Epithelial cell of proximal tubule (primary cell): Measurements from ENCODE around the gene FAM83C. TPM values are rescaled to one million over a fixed set of nuclear protein-coding genes. Genes with fewer than 3 reads are reported as not detected.

Experiments used
- DNase-seq: peaks from one replicate; pipeline ENCODE4 v3.0.0-alpha.2; 2011; ENCODE audit warnings: low read depth
- H3K4me3 ChIP-seq: 2 replicates; pipeline ENCODE4 v1.5.1; 2011; ENCODE audit warnings: low read depth, mild to moderate bottlenecking, low read length
- CTCF ChIP-seq: conservative IDR thresholded peaks from 2 replicates; pipeline ENCODE4 v1.5.1; 2012; ENCODE audit warnings: low read depth, mild to moderate bottlenecking, low read length
- total RNA-seq: library from RNA; depleted of rRNA; stranded (reverse); fragments of >200 nt; gene quantifications from 2 replicates; pipeline ENCODE4 v1.2.3, GENCODE V29; 2015

The FAM83C gene
- total RNA-seq, 1 donor from 2014 or later = not detected

- no peak for DNase-seq
- TF ChIP-seq CTCF = no peak
- H3K4me3 ChIP-seq = peak overlapping the region; percentile 90
These were observed 8.6 kb downstream of the FAM83C start for GRCh38 chr20:35283441-35284266.

- DNase-seq = no peak
- no peak overlapping the region for H3K4me3 ChIP-seq
- no peak for TF ChIP-seq CTCF
These were observed 10.6 kb downstream of the FAM83C start for GRCh38 chr20:35281506-35282101.

GRCh38 chr20:35280523-35280922 lies 11.7 kb downstream of the FAM83C start:
- DNase-seq = no peak
- no peak for TF ChIP-seq CTCF
- no peak overlapping the region for H3K4me3 ChIP-seq

GRCh38 chr20:35279533-35280174 lies 12.6 kb downstream of the FAM83C start:
- H3K4me3 ChIP-seq = no peak overlapping the region

GRCh38 chr20:35279040-35279439 lies 13.2 kb downstream of the FAM83C start:
- H3K4me3 ChIP-seq = no peak overlapping the region
- TF ChIP-seq CTCF = no peak
- DNase-seq = no peak

More at GRCh38 chr20:35279533-35280174, 12.6 kb downstream of the FAM83C start:
- no peak for TF ChIP-seq CTCF
- DNase-seq = no peak

- peak; percentile 2 for TF ChIP-seq CTCF
- no peak for DNase-seq
- peak within 1 kb of the TSS; percentile 71 for H3K4me3 ChIP-seq
These were observed 14.5 kb downstream of the FAM83C start, which contains the start of gene MMP24OS for GRCh38 chr20:35277531-35278395. MMP24OS (minus strand) TSS chr20:35278122; CDS start chr20:35277929, 193 bp downstream.
